Left hindlimb (tissue), 1 donor: ENCODE results near the gene SBK2.
"Not testable (repeated sequence)": the region's sequence is repeated elsewhere in the genome, so short reads cannot be mapped to it uniquely, and the experiment has no call there.

Source experiments
- DNase-seq: peaks from one replicate; pipeline ENCODE4 v3.0.0-alpha.2; 2018

The SBK2 gene, protein sequence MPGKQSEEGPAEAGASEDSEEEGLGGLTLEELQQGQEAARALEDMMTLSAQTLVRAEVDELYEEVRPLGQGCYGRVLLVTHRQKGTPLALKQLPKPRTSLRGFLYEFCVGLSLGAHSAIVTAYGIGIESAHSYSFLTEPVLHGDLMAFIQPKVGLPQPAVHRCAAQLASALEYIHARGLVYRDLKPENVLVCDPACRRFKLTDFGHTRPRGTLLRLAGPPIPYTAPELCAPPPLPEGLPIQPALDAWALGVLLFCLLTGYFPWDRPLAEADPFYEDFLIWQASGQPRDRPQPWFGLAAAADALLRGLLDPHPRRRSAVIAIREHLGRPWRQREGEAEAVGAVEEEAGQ

DNA sequence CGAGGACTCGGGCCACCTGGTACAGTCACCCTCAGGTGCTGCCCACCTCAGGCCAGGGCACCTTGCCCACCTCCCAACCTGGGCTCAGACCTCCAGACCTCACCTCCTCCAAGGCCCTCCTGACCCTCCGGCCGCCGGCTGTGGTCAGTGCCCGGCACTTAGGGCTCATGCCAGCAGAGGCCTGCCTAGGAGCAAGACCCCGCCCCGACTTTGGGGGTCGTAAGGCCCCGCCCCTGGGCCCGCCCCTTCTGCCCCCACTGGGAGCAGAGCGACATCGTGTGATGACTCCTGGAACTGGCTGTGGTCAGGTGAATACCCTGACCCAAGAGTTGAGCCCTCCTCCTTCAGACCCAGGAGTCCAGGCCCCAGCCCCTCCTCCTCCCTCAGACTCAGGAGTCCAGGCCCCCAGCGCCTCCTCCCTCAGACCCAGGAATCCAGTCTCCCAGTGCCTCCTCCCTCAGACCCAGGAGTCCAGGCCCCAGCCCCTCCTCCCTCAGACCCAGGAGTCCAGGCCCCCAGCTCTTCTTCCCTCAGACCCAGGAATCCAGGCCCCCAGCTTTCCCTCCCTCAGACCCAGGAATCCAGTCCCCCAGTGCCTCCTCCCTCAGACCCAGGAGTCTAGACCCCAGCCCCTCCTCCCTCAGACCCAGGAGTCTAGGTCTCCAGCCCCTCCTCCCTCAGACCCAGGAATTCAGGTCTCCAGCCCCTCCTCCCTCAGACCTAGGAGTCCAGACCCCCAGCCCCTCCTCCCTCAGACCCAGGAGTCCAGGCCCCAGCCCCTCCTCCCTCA is at the start of gene SBK2:
Gene SBK2 (minus strand): TSS at position 183 of the 790 bp plus-strand sequence. CDS start 839 bp downstream, outside the sequence.
- DNase-seq: no peak

DNA sequence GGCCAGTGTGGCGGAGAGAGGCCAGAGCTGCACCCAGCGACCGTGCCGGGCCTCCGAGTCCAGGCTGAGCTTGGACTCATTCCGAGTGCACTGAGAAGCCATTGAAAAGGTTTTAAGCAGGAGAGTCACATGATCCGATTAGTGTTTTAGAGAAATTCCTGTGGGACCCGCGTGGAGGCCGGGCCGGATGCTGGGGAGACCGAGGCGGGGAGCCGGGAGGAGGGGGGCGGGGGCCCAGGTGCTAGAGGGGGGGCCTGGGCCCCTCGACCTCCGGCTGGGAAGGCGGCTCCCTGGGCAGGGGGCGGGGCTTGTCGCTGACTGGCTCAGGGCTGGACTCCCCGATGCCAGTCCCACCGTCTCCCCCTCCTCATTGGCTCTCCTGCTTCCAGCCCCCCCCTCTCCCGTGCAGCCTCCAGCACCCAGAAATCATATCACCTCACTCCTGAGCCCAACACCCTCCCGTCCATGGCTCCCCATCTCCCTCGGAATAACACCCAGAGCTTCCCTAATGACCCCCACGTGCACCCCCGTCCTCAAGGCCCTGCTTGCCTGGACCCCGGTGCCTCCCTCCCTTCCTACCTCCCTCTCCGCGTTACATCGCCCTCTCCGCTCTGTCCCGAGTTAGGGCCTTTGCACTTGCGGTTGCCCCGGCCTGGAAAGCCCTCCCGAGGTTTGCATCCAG is 48.9 kb upstream of the SBK2 start:
- DNase-seq: peak; percentile 93

DNA sequence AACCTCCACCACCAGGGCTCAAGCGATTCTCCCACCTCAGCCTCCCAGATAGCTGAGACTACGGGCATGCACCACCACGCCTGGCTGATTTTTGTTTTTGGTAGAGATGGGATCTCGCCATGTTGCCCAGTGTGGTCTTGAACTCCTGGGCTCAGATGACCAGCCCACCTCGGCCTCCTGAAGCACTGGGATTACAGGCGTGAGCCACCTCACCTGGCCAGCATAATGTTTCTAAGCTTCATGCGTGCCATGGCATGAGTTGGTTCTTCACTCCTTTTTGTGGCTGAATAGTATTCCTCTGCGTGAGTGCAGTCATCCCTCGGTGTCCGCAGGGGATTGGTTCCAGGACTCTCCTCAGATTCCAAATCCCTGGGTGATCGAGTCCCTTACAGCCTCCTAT is 47.9 kb upstream of the SBK2 start:
- peak; percentile 26 for DNase-seq

DNA sequence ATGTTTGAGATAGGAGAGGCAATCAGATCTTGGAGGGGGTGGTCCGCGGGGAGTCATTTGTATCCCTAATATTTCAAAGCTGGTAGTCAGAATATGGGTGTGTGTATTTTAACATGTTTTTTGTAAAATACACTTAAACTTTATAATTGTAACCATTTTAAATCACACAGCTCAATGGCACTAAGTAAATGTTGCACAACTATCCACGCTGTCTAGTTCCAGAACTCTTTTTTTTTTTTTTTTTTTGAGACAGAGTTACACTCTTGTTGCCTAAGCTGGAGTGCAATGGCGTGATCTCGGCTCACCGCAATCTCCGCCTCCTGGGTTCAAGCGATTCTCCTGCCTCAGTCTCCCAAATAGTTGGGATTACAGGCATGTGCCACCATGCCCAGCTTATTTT is 47.0 kb upstream of the SBK2 start:
- not testable (repeated sequence) for DNase-seq

DNA sequence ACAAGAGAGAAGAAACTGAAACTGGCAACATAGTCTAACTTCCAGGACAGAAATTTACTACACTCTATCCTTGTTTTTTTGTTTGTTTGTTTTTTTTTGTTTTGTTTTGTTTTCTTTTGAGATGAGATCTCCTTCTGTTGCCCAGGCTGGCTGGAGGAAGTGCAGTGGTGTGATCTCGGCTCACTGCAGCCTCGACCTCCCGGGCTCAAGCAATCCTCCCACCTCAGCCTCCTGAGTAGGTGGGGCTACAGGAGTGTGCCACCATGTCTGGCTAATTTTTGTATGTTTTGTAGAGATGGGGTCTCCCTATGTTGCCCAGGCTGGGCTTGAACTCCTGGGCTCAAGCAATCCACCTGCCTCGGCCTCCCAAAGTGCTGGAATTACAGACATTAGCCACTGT is 45.4 kb upstream of the SBK2 start:
- DNase-seq: not testable (repeated sequence)

DNA sequence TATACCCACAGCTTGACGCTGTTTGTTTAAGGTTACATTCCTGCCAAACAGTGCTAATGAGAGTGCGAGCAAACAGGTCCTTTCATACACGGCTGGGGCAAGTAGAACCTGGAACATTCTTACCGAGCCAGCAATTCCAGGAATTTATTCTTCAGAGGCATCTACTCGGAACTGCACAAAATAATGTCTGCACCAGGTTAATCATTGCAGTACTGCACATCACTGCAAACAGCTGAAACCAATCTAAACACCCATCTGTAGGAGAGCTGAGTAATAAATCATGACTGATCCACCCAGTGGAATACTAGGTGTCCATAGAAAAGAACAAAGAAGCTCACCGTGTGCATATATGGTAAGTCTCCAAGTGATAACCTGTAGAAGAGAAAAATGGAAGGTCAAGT is 44.9 kb upstream of the SBK2 start:
- no peak for DNase-seq

DNA sequence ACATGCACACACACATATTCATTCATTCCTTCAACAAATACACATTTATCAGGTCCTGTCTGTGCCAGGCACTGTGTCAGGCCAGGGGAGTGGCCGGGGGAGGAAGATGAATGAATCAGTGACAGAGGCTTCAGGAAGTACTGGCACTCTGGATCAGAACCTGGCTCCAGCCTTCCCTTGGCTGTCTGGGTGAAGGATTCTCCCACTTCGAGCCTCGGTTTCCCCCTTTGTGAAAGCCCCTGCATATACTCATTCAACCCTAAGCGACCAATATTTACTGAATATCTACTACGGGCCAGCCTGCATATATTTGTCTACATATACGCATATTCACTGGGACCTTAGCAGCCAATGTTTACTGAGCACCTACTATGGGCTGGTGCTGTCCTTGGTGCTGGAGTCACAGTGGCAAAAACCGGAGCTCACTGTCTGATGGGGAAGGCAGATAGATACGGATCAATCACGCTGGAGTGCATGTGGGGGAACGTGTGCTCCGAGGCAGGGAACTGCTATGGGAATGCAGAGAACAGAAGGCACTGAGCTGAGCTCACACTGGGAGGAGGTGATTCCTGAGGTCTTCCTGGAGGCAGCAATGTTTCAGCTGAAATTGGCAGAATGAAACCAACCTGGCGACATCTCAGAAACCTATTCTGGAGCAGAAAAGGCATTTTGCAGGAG is 44.4 kb upstream of the SBK2 start:
- DNase-seq: no peak

DNA sequence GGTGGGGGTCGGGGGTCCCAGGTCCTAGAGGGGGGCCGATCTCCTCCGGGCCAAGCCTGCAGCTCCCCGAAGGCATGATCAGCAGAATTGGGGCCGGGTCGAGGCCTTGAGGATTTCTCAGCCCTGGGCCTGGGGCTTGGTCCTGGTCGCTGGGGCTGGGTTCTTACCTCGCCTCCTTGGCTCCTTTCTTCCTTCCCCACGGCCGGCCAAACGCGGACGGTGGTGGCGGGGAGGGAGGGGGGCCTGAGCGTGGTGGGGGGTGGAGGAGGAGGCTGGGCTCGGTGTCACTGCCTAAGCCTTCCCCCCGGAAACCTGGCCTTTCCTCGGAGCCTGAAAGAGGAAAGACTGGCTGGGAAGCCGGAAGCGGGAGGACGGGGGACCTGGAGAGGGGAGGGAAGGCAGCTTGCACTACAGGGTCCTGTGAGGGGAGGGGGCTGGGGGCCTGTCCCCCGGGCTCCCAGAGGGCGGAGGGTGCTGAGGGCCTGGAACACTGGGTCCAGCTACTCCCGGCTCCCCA is 43.8 kb upstream of the SBK2 start, which contains the start of gene ZNF579:
Gene ZNF579 (minus strand): TSS at position 221 of the 517 bp plus-strand sequence. CDS start 1,209 bp downstream, outside the sequence.
- DNase-seq: peak; percentile 94

DNA sequence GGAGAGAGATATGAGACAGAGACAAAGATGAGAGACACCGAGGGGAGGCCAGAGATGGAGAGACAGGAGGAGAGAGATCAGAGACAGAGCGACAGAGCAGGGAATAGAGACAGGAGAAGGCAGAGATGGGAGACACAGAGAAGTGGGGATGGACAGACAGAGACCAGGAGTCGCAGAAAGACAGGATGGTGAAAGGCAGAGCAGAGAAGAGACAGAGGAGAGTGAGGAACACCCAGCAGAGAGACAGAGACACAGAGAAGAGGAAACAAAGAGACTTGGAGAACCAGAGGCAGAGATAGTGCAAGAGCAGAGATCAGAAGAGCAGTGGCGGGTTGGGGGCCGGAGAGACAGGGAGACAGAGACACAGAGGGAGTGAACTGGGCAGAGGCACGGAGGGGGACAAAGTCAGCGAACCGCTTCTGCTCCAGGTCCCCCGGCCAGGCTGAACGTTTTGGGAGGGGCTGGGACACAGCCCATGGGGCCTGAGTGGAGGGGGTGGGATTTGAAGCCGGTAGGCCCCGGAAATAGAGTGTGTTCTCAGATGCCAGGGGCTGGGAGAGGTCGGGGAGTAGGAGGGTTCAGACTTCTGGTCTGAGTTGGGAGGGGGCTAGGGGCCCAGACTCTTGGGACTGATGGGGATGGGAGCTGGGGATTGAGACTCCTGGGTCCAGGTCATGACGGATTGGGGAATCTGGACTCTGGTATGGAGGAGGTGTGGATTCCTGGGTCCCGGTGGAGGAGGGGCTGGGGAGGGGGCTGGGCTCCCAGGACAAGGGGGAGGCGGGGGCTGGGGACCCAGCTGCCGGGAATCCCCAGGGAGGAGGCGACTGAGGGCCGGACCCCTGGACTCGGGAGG is 43.1 kb upstream of the SBK2 start:
- DNase-seq: peak; percentile 69

DNA sequence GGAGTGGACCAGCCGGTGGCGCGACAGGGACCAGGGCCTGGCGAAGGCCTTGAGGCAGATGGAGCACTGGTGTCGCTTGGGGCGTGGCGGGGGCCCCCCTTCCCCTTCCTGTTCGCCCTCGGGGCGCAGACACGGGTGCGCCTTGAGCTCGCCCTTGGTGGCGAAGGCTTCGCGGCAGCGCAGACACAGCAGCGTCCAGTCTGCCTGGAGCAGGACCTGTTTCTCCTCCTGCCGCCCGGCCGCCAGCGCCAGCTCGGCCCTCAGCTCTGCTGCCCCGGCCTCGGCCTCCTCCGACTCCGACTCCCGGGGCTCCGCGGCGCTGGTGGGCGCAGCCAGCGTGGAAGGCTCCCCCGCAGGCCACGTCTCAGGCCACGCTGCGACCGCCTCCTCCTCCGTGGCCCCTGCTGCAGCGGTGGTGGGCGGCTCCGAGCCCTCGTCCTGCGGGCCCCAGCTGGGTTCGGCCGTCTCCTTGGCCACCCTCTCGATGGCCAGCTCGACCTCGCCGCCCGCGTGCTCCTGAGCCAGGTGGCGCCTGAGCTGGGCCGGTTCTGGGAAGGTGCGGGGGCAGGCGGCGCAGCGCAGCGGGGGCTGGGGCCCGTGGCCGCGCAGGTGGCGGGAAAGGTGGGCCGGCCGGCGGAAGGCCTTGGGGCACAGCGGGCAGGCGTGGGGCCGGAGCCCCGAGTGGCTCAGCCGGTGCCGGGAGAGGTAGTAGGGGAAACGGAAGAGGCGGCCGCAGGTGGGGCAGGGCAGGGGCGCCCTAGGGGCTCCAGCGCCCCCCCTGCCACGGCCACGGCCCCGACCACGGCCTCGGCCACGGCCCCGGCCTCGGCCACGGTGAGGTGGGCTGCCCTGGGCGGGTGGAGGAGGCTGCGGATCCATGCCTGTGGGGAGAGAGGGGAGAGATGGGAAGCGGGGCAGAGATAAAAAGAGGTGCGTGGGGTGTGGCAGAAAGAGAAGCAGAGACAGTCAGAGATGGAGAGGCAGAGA is 42.1 kb upstream of the SBK2 start:
- DNase-seq: no peak

DNA sequence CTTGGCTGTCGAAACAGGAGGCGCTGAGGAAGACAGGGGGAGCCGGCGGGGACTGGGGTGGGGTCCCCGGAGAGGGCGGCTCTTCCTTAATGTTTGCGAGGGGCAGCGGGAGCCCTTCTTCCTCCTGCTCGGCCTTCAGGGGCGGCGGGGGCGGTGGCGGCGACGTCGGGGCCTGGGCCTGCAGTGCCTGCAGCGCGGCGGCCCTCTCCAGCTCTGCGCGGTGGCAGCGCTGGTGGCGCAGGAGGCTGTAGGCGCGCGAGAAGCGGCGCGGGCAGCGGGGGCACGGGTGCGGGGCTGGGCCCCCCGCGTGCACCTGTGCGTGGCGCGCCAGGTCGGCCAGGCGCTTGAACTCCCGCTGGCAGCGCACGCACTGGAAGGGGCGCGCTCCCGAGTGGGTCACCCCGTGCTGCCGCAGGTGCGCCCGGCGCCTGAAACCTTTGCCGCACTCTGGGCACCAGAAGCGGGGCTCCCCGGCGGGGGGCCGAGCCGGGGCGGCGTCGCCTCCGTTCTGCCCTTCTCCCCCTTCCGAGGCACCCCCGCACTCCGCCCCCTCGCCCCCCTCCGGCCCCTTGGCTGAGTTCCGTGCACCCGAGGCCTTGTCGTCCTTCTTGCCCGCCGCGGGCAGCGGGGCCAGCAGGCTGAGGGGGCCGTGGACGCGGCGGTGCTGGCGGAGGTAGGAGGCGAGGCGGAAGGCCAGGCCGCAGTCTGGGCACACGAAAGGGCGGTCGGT is 41.3 kb upstream of the SBK2 start:
- DNase-seq: no peak

DNA sequence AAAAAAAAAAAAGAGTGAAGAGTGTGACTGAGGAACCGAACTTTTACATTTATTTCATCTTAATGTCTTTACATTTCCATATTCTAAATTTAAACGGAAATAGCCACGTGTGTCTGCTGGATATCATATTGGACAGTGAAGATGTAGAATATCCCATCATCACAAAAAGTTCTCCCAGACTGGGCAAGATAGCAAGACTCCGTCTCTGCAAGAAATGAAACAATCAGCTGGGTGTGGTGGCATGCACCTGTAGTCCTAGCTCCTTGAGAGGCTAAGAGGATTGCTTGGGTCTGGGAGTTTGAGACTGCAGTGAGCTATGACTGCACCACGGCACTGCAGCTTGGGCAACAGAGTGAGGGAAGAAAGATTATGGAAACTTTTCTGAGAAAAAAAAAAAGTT is 39.8 kb upstream of the SBK2 start:
- DNase-seq: no peak

DNA sequence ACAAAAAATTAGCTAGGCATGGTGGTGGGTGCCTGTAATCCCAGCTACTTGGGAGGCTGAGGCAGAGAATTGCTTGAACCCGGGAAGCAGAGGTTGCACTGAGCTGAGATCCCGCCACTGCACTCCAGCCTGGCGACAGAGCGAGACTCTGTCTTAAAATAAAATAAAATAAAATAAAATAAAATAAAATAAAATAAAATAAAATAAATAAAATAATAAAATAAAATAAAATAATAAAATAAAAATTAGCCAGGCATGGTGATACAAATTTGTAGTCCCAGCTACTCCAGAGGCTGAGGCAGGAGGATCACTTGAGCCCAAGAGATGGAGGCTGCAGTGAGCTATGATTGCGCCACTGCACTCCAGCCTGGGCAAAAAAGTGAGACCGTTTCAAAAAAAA is 37.0 kb upstream of the SBK2 start:
- DNase-seq: not testable (repeated sequence)

DNA sequence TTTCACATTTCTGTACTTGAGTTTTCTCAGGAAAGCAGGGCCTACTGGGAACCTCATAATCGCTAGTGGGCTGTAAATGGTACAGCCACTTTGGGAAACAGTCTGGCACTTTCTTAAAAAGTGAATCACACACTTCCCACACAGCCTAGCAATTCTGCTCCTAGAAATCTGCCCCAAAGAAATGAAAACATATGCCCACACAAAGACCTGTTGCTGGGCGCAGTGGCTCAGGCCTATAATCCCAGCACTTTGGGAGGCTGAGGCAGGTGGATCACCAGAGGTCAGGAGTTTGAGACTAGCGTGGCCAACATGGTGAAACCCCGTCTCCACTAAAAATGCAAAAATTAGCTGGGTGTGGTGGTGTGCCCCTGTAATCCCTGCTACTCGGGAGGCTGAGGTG is 32.5 kb upstream of the SBK2 start:
- DNase-seq: not testable (repeated sequence)

DNA sequence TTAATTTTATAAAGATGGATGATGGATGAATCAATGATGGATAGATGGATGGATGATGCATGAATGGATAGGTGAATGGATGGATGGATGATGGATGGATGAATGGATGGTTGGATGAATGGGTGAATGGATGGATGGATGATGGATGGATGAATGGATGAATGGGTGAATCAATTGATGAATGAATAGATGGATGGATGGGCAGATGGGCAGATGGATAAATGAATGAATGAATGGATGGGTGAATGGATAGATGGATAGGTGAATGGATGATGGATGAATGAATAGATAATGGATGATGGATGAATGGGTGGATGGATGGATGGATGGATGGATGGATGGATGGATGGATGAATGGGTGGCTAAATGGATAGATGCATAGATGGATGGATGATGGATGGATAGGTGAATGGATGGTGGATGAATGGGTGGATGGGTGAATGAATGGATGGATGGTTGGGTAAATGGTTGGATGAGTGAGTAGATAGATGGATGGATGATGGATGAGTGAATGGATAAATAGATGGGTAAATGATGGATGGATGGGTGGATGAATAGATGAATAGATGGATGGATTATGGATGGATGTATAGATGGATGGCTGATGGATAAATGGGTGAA is 30.9 kb upstream of the SBK2 start:
- DNase-seq: no peak

DNA sequence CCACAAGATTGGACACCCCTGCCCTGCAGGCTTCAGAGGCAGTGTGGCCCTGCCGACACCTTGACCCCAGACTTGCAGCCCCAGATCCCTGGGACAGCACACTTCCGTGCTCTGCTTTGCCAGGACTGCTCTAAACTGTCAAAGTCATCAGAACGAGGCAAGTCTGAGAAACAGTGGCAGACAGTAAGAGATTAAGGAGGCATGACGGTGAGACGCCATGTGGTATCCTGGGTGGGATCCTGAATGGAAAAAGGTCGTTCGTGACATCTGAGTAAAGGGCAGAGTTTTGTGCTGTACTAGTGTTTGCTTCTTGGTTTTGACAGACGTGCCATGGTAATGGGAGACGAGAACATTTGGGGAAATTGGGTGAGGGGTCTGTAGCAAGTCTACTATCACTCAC is 29.9 kb upstream of the SBK2 start:
- DNase-seq: no peak

DNA sequence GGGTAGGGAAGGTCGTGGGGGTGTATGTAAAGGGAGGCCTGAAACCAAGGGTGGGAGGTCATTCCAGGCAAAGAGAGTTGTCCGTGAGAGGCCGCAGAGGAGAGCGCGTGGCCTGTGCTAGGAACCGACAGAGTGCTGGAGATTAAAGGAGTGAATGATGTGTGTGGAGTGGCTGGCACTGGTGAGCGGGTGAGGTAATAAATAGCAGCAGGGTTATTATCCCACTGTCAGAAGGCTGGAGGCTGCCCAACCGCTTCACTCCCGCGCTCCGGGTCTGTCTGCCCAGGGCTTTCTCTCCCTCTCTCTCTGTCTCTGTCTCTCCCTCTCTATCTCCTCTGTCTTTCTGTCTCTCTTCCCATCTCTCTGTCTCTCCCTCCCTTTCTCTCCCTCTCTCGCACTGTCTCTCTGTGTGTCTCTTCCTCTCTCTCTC is 26.3 kb upstream of the SBK2 start:
- DNase-seq: peak; percentile 54

DNA sequence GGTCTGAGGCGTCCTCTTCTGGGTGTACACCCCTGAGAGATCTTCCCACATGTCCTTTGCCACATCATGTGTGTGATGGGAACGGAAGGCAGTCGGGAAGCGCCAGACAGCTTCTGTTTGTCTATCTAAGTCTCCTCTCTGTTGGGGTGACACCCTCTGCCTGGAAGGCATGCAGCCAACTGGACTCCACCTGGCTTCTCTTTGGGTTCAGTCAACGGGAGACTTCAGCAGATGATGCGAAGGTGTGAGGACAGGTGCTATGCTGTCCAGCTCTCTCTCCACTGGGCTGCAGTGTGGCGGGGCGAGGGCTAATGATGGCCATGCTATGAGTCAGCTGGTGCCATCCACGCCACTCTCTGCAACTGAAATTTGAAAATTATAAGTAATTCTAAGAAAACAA is 22.8 kb upstream of the SBK2 start:
- no peak for DNase-seq

DNA sequence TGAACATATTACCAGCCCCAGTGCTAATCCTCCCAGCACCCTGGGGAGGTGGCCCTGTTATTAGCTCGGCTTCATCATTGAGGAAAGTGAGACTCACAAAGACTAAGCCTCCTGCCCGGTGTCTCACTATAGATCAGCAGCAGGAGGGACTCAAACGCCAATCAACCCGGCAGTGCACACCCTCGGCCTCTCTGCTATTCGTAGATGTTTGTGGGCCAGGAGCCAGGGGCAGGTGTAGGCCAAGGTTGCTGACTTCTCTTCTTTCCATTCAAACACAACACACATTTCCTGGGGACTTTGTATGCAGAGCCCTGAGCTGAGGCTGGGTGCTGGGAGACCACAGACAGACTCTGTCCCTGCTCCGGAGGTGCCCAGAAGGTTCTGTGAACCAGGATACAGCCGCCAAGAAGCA is 17.8 kb upstream of the SBK2 start:
- no peak for DNase-seq
